Loucy (cell line): ENCODE data around the gene ARHGAP22.

Experiments used
- CTCF ChIP-seq: fragments of 200-600 bp; sonication (generic); conservative IDR thresholded peaks from 2 replicates; pipeline ENCODE4 v1.5.1; 2014; ENCODE audit warnings: mild to moderate bottlenecking, antibody characterized with exemption, low read length
- EZH2phosphoT487 ChIP-seq: fragments of 200-600 bp; IDR thresholded peaks from 2 replicates; pipeline ENCODE4 v1.6.1; 2018; ENCODE audit warnings: antibody characterized with exemption, mild to moderate bottlenecking, moderate library complexity, borderline replicate concordance

GRCh38 chr10:48523212-48523819 is 81.6 kb downstream of the ARHGAP22 start:
- TF ChIP-seq CTCF (no peak), EZH2phosphoT487 (no peak)
